Measurements from ENCODE around the gene ZNF554. TPM values are rescaled to one million over a fixed set of nuclear protein-coding genes. Genes with fewer than 3 reads are reported as not detected.

The ZNF554 gene
- total RNA-seq, 4 donors from 2014 or later = 0.70 to 5.1 (median 4.0) TPM

DNA sequence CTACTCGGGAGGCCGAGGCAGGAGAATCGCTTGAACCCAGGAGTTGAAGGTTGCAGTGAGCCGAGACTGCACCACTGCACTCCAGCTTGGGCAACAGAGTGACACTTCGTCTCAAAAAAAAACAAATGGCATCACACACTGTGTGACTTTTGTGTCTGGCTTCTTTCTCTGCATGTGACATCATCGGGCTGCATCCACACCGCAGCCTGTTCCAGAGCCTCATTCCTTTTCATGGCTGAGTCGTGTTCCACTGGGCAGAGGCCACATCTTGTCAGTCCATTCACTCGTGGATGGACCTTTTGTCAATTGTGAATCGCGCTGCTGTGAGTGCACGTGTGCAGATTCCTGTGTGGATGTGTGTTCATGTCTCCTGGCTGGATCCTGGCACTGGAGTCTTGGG lies 26.1 kb upstream of the ZNF554 start:
- H3K36me3 ChIP-seq = peaks cover 6 to 86% (median 9%) of the 10 kb centered on the region in 3 donors
- 94 to 96% methylated on average over 11 to 12 of the region's 12 CpGs for WGBS, 2 donors

DNA sequence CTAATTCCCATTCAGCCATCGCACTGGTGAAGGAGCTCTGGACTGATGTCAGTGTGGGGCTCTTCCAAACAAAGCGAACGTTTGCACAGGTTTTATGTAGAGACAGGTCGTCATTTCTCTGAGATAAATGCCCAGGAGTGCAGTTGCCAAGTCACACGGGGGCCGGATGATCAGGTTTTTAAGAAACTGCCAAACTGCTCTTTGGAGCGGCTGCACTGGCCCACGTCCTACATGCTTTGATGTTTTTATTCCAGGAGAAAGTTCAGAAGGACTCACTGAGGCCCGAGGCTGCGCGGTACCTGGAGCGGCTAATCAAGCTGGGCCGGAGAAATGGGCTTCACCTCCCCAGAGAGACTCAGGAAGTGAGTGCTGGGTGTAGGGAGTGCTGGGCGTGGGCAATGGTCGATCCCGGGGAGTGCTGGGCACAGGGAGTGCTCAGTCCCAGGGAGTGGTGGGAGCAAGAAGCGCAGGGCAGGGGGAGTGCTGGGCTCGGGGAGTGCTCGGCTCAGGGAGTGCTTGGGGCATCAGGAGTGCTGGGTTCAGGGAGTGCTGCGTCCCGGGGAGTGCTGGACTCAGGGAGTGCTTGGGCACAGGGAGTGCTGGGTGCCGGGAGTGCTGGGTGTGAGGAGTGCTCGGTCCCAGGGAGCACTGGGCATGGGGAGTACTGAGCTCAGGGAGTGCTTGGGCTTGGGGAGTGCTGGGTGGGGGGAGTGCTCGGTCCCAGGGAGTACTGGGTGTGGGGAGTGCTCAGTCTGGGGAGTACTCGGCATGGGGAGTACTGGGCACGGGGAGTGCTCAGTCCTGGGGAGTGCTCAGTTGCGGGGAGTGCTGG lies 23.6 kb upstream of the ZNF554 start:
- H3K4me3 ChIP-seq = peak overlapping the region in 1 of 4 donors; percentile 3
- H3K27ac ChIP-seq = peak overlapping the region in 3 of 4 donors; percentile 51 to 72 (median 63)
- peaks cover 0 to 22% (median 0%) of the 10 kb centered on the region in 3 donors for H3K4me1 ChIP-seq
- WGBS, 2 donors = 46 to 84% methylated on average over 18 to 22 of the region's 27 CpGs
- TF ChIP-seq, protein P1, sequence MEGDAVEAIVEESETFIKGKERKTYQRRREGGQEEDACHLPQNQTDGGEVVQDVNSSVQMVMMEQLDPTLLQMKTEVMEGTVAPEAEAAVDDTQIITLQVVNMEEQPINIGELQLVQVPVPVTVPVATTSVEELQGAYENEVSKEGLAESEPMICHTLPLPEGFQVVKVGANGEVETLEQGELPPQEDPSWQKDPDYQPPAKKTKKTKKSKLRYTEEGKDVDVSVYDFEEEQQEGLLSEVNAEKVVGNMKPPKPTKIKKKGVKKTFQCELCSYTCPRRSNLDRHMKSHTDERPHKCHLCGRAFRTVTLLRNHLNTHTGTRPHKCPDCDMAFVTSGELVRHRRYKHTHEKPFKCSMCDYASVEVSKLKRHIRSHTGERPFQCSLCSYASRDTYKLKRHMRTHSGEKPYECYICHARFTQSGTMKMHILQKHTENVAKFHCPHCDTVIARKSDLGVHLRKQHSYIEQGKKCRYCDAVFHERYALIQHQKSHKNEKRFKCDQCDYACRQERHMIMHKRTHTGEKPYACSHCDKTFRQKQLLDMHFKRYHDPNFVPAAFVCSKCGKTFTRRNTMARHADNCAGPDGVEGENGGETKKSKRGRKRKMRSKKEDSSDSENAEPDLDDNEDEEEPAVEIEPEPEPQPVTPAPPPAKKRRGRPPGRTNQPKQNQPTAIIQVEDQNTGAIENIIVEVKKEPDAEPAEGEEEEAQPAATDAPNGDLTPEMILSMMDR (IDR thresholded peaks at IDR 0.05) = no peak
- no peak for TF ChIP-seq POLR2A (IDR thresholded peaks at IDR 0.05)
- peaks cover 0 to 99% (median 9%) of the 10 kb centered on the region in 3 donors for H3K36me3 ChIP-seq
- H3K27me3 ChIP-seq = no peaks in the 10 kb centered on the region
- intact Hi-C loops (cut with DNase I) = loop anchor here (10.0 kb wide), 1 partner anchor 821 kb away; no protein-coding TSS in a partner anchor
- no peak for DNase-seq
- no peaks in the 10 kb centered on the region for H3K9me3 ChIP-seq

More for the DNA sequence above, 26.1 kb upstream of the ZNF554 start:
- DNase-seq = no peak
- Histone ChIP-seq H3K4me3 (no peak overlapping the region), H3K4me1 (peaks cover 0 to 22% (median 0%) of the 10 kb centered on the region in 3 donors), H3K9me3 (no peaks in the 10 kb centered on the region), H3K27ac (no peak overlapping the region), H3K27me3 (no peaks in the 10 kb centered on the region)
- intact Hi-C loops (cut with DNase I) = loop anchor here (10.0 kb wide), 1 partner anchor 819 kb away; no protein-coding TSS in a partner anchor
- TF ChIP-seq POLR2A (IDR thresholded peaks at IDR 0.05) = no peak
- TF ChIP-seq, protein P1 (IDR thresholded peaks at IDR 0.05) = no peak

DNA sequence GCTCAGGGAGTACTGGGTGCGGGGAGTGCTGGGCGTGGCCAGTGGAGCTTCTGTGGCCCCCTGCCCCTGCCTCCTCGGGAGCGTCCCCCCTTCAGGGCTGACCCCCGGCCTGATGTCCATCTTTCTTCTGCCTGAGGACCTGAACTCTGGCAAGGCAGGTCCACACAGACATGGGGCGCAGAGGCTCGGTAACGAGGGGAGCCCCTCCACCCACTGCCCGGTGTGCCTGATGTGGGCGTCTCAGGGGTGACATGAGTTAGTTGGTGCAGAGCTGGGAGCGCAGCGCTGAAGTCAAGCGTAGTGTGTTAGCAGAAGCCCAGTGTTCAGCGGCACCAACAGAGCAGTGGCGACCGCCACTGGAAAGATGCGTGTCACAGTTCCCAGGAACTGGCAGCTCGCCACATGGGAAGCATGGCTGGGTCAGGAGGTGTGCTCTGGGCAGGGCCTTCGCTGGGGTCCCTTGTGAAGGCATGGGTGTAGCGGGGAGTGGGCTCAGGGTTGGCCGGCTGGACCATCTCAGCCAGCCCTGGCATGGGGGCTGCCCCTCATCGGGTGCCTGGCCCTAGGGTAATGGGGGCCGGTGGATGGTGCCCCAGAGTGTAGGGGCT lies 22.9 kb upstream of the ZNF554 start:
- no peak for DNase-seq
- Histone ChIP-seq H3K27ac (peak overlapping the region in 1 of 4 donors; percentile 72), H3K9me3 (no peaks in the 10 kb centered on the region), H3K36me3 (peaks cover 0 to 99% (median 9%) of the 10 kb centered on the region in 3 donors), H3K27me3 (no peaks in the 10 kb centered on the region), H3K4me1 (peaks cover 0 to 22% (median 0%) of the 10 kb centered on the region in 3 donors), H3K4me3 (no peak overlapping the region)
- 100% methylated on average over 4 of the region's 23 CpGs; no CpG with 5 or more reads in 1 of the 2 donors for WGBS, 2 donors
- intact Hi-C loops (cut with DNase I) = loop anchor here (10.0 kb wide), 1 partner anchor 822 kb away; no protein-coding TSS in a partner anchor
- TF ChIP-seq, protein P1 (IDR thresholded peaks at IDR 0.05) = no peak
- TF ChIP-seq POLR2A (IDR thresholded peaks at IDR 0.05) = no peak

DNA sequence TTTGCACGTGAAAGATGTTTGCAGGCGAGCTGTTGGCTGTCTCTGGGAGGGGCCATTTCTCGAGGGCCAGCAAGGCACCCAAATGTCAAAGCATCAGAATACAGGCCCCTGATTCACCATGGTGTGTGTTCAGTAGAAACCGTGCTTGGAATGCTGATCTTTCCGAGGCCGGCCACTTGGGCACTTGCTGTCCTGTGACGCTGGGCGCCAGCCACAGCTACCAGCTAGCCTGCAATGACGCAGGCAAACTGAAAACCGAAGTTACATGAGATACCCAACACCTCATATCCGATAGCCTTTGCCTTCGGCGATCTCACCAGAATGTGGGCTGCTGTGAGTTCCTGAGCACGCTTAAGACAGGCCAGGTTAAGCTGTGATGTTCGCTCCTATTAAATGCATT lies 22.4 kb upstream of the ZNF554 start:
- Histone ChIP-seq H3K27me3 (no peaks in the 10 kb centered on the region), H3K27ac (no peak overlapping the region), H3K9me3 (no peaks in the 10 kb centered on the region), H3K4me1 (peaks cover 0 to 22% (median 0%) of the 10 kb centered on the region in 3 donors), H3K4me3 (no peak overlapping the region), H3K36me3 (peaks cover 0 to 97% (median 9%) of the 10 kb centered on the region in 3 donors)
- intact Hi-C loops (cut with DNase I) = loop anchor here (10.0 kb wide), 1 partner anchor 822 kb away; no protein-coding TSS in a partner anchor
- 95 to 99% methylated on average over 11 to 12 of the region's 15 CpGs for WGBS, 2 donors
- DNase-seq = no peak
- TF ChIP-seq POLR2A (IDR thresholded peaks at IDR 0.05) = no peak
- TF ChIP-seq, protein P1 (IDR thresholded peaks at IDR 0.05) = no peak

All from esophagus squamous epithelium (tissue), 5 donors.